Measurements from ENCODE around the gene USP47. TPM values are rescaled to one million over a fixed set of nuclear protein-coding genes. Genes with fewer than 3 reads are reported as not detected.

The USP47 gene
- total RNA-seq, 3 donors from 2014 or later (not counting 1 experiment from before 2014, with no cell fraction given) = 102 to 108 (median 107) TPM

GRCh38 chr11:11909727-11910126 is 68.0 kb downstream of the USP47 start:
- Histone ChIP-seq H3K27me3 (ENCODE audit: control insufficient read depth, insufficient read depth, low read length) (no peaks in the 10 kb centered on the region), H3K4me1 (ENCODE audit: control insufficient read depth, insufficient read depth, low read length) (no peaks in the 10 kb centered on the region), H3K27ac (ENCODE audit: low read length) (no peak overlapping the region), H3K36me3 (ENCODE audit: control insufficient read depth, insufficient read depth, low read length) (peaks cover 61% of the 10 kb centered on the region), H3K9me3 (ENCODE audit: control insufficient read depth, insufficient read depth, low read length) (no peaks in the 10 kb centered on the region), H3K4me3 (ENCODE audit: low read length) (no peak overlapping the region)
- Mint-ChIP-seq H3K27me3 (ENCODE audit: low read depth in 2 of 2) (no peaks in the 10 kb centered on the region), H3K36me3 (peaks cover 13% of the 10 kb centered on the region), H3K4me1 (no peaks in the 10 kb centered on the region), H3K9me3 (no peaks in the 10 kb centered on the region), H3K4me3 (no peak overlapping the region), H3K27ac (no peak overlapping the region)
- ATAC-seq (no peak), DNase-seq (no peak)
- no peak for TF ChIP-seq CTCF (IDR thresholded peaks at IDR 0.05)
- intact Hi-C loops (cut with micrococcal nuclease) = no loop called here

- no peaks in the 10 kb centered on the region for H3K9me3 Mint-ChIP-seq
- 100% methylated on average over 1 of the region's 2 CpGs for WGBS (ENCODE audit: insufficient coverage)
- H3K4me1 Mint-ChIP-seq = no peaks in the 10 kb centered on the region
- no peak overlapping the region for H3K4me3 ChIP-seq (ENCODE audit: low read length)
- ATAC-seq = no peak
- H3K27me3 ChIP-seq (ENCODE audit: control insufficient read depth, insufficient read depth, low read length) = no peaks in the 10 kb centered on the region
- no peak for DNase-seq
- H3K27ac Mint-ChIP-seq = no peak overlapping the region
- H3K27me3 Mint-ChIP-seq (ENCODE audit: low read depth in 2 of 2) = no peaks in the 10 kb centered on the region
- H3K36me3 ChIP-seq (ENCODE audit: control insufficient read depth, insufficient read depth, low read length) = peaks cover 57% of the 10 kb centered on the region
- intact Hi-C loops (cut with micrococcal nuclease) = no loop called here
- H3K4me3 Mint-ChIP-seq = no peak overlapping the region
- no peak for TF ChIP-seq CTCF (IDR thresholded peaks at IDR 0.05)
- no peaks in the 10 kb centered on the region for H3K4me1 ChIP-seq (ENCODE audit: control insufficient read depth, insufficient read depth, low read length)
- no peak overlapping the region for H3K27ac ChIP-seq (ENCODE audit: low read length)
- H3K9me3 ChIP-seq (ENCODE audit: control insufficient read depth, insufficient read depth, low read length) = no peaks in the 10 kb centered on the region
- H3K36me3 Mint-ChIP-seq = peaks cover 13% of the 10 kb centered on the region
These were observed 68.8 kb downstream of the USP47 start for GRCh38 chr11:11910541-11910940.

GRCh38 chr11:11913395-11913794 is 71.6 kb downstream of the USP47 start:
- Histone ChIP-seq H3K36me3 (ENCODE audit: control insufficient read depth, insufficient read depth, low read length) (peaks cover 36% of the 10 kb centered on the region), H3K4me1 (ENCODE audit: control insufficient read depth, insufficient read depth, low read length) (no peaks in the 10 kb centered on the region), H3K9me3 (ENCODE audit: control insufficient read depth, insufficient read depth, low read length) (no peaks in the 10 kb centered on the region), H3K27me3 (ENCODE audit: control insufficient read depth, insufficient read depth, low read length) (no peaks in the 10 kb centered on the region), H3K27ac (ENCODE audit: low read length) (no peak overlapping the region), H3K4me3 (ENCODE audit: low read length) (no peak overlapping the region)
- intact Hi-C loops (cut with micrococcal nuclease) = no loop called here
- H3K4me1 Mint-ChIP-seq = no peaks in the 10 kb centered on the region
- DNase-seq (no peak), ATAC-seq (no peak)
- H3K27me3 Mint-ChIP-seq (ENCODE audit: low read depth in 2 of 2) = no peaks in the 10 kb centered on the region
- H3K4me3 Mint-ChIP-seq = no peak overlapping the region
- H3K36me3 Mint-ChIP-seq = peaks cover 13% of the 10 kb centered on the region
- WGBS (ENCODE audit: insufficient coverage) = 100% methylated on average over 1 of the region's 1 CpG
- TF ChIP-seq CTCF (IDR thresholded peaks at IDR 0.05) = no peak
- H3K27ac Mint-ChIP-seq = no peak overlapping the region
- no peaks in the 10 kb centered on the region for H3K9me3 Mint-ChIP-seq

- H3K9me3 ChIP-seq (ENCODE audit: control insufficient read depth, insufficient read depth, low read length) = no peaks in the 10 kb centered on the region
- Mint-ChIP-seq H3K27ac (peak overlapping the region; percentile 42 to 51), H3K9me3 (no peaks in the 10 kb centered on the region), H3K36me3 (peaks cover 13% of the 10 kb centered on the region), H3K4me1 (no peaks in the 10 kb centered on the region), H3K4me3 (no peak overlapping the region), H3K27me3 (ENCODE audit: low read depth in 2 of 2) (no peaks in the 10 kb centered on the region)
- DNase-seq = no peak
- H3K4me3 ChIP-seq (ENCODE audit: low read length) = no peak overlapping the region
- no peak for TF ChIP-seq CTCF (IDR thresholded peaks at IDR 0.05)
- peaks cover 24% of the 10 kb centered on the region for H3K36me3 ChIP-seq (ENCODE audit: control insufficient read depth, insufficient read depth, low read length)
- no peaks in the 10 kb centered on the region for H3K27me3 ChIP-seq (ENCODE audit: control insufficient read depth, insufficient read depth, low read length)
- intact Hi-C loops (cut with micrococcal nuclease) = no loop called here
- H3K4me1 ChIP-seq (ENCODE audit: control insufficient read depth, insufficient read depth, low read length) = no peaks in the 10 kb centered on the region
- WGBS (ENCODE audit: insufficient coverage) = 100% methylated on average over 1 of the region's 2 CpGs
- no peak overlapping the region for H3K27ac ChIP-seq (ENCODE audit: low read length)
- ATAC-seq = no peak
These were observed 73.9 kb downstream of the USP47 start for GRCh38 chr11:11915625-11916024.

Data from natural killer cell (primary cell).